ENCODE data around the gene SEMA5B. TPM values are rescaled to one million over a fixed set of nuclear protein-coding genes. Genes with fewer than 3 reads are reported as not detected.
A peak's percentile ranks its signal among the peaks of the same experiment; 100 is the strongest.

The SEMA5B gene
- total and polyA plus RNA-seq, 2 experiments from 2014 or later, result 8.0 to 26.8 TPM

GRCh38 chr3:122982216-122983185 is 45.1 kb downstream of the SEMA5B start:
- H3K4me1 ChIP-seq (ENCODE audit: insufficient read depth), result peaks cover 73% of the 10 kb centered on the region
- H3F3A ChIP-seq (replicated peaks; ENCODE audit: low read depth), result peaks cover 4% of the 10 kb centered on the region; the same call in 1 of the 2 replicates
- H3K27ac ChIP-seq (ENCODE audit: low read depth), result no peak overlapping the region
- H3K9me3 Mint-ChIP-seq, result no peaks in the 10 kb centered on the region
- H3K36me3 ChIP-seq (ENCODE audit: insufficient read depth), result no peaks in the 10 kb centered on the region
- DNase-seq (ENCODE audit: low spot score) (peak; percentile 60), ATAC-seq (peak; percentile 13)
- peak; percentile 26 to 38; a peak in 3 of 4 replicates for TF ChIP-seq CTCF (conservative IDR thresholded peaks at IDR 0.05; ENCODE audit: low read depth in 2 of 2)
- TF ChIP-seq ETS1 (IDR thresholded peaks at IDR 0.05), result no peak
- no peak overlapping the region for H3K4me2 ChIP-seq
- no peaks in the 10 kb centered on the region for H3K79me2 ChIP-seq (replicated peaks; ENCODE audit: insufficient read depth)
- H3K27me3 ChIP-seq (ENCODE audit: insufficient read depth), result no peaks in the 10 kb centered on the region
- no peak overlapping the region for H3K4me3 ChIP-seq
- no peak overlapping the region for H3K4me3 Mint-ChIP-seq
- no peaks in the 10 kb centered on the region for H3K9me2 ChIP-seq (ENCODE audit: insufficient read depth)
- peaks cover 22% of the 10 kb centered on the region for H3K27me3 Mint-ChIP-seq (ENCODE audit: insufficient read depth, low read depth, poor library complexity)
- no peaks in the 10 kb centered on the region for H4K20me1 ChIP-seq (replicated peaks; ENCODE audit: insufficient read depth)
- H3K36me3 Mint-ChIP-seq (ENCODE audit: low read depth), result no peaks in the 10 kb centered on the region; the same call in 2 of the 3 replicates
- no peak overlapping the region for H2AFZ ChIP-seq
- H3K4me1 Mint-ChIP-seq, result peaks cover 78% of the 10 kb centered on the region
- H3K27ac Mint-ChIP-seq, result no peak overlapping the region; the same call in 1 of the 2 replicates

GRCh38 chr3:122979211-122979610 is 48.4 kb downstream of the SEMA5B start:
- no peaks in the 10 kb centered on the region for H3F3A ChIP-seq (replicated peaks; ENCODE audit: low read depth)
- no peaks in the 10 kb centered on the region for H3K36me3 ChIP-seq (ENCODE audit: insufficient read depth)
- ATAC-seq, result no peak
- no peak for DNase-seq (ENCODE audit: low spot score)
- Mint-ChIP-seq H3K9me3 (no peaks in the 10 kb centered on the region), H3K36me3 (ENCODE audit: low read depth) (no peaks in the 10 kb centered on the region; the same call in 2 of the 3 replicates), H3K4me3 (no peak overlapping the region; the same call in 2 of the 3 replicates), H3K27me3 (ENCODE audit: insufficient read depth, low read depth, poor library complexity) (peaks cover 19% of the 10 kb centered on the region), H3K27ac (no peak overlapping the region), H3K4me1 (peaks cover 79% of the 10 kb centered on the region)
- no peak overlapping the region for H2AFZ ChIP-seq
- no peaks in the 10 kb centered on the region for H4K20me1 ChIP-seq (replicated peaks; ENCODE audit: insufficient read depth)
- H3K4me2 ChIP-seq, result no peak overlapping the region
- H3K27ac ChIP-seq (ENCODE audit: low read depth), result no peak overlapping the region; the same call in 1 of the 2 replicates
- no peaks in the 10 kb centered on the region for H3K79me2 ChIP-seq (replicated peaks; ENCODE audit: insufficient read depth)
- H3K27me3 ChIP-seq (ENCODE audit: insufficient read depth), result no peaks in the 10 kb centered on the region
- H3K9me2 ChIP-seq (ENCODE audit: insufficient read depth), result no peaks in the 10 kb centered on the region
- H3K4me3 ChIP-seq, result no peak overlapping the region
- peaks cover 76% of the 10 kb centered on the region for H3K4me1 ChIP-seq (ENCODE audit: insufficient read depth)
- TF ChIP-seq CREB1 (CRISPR knock-in tag; IDR thresholded peaks at IDR 0.05; ENCODE audit: low read depth), result no peak
- TF ChIP-seq EZH2phosphoT487 (IDR thresholded peaks at IDR 0.05; ENCODE audit: unreplicated experiment), result no peak
- TF ChIP-seq ZNF462 (CRISPR knock-in tag; IDR thresholded peaks at IDR 0.05), result no peak
- no peak for TF ChIP-seq CTCF (conservative IDR thresholded peaks at IDR 0.05; ENCODE audit: low read depth in 2 of 2)
- no peak for TF ChIP-seq ETS1 (IDR thresholded peaks at IDR 0.05)
